HG03521 (cell line): Measurements from ENCODE around the gene SRBD1.
"Not testable (repeated sequence)": the region's sequence is repeated elsewhere in the genome, so short reads cannot be mapped to it uniquely, and the experiment has no call there.

Experiments used
- ATAC-seq: cut with Tn5 transposase; IDR thresholded peaks from one replicate; pipeline ENCODE4 v1.9.1; 2021; ENCODE audit warnings: mild to moderate bottlenecking, moderate library complexity; ENCODE audit not compliant: unreplicated experiment

The SRBD1 gene

GRCh38 chr2:45438872-45439665 is 172.0 kb downstream of the SRBD1 start:
- ATAC-seq = no peak

- ATAC-seq = no peak
These were observed 174.6 kb downstream of the SRBD1 start for GRCh38 chr2:45436456-45436855.

- no peak for ATAC-seq
These were observed 175.8 kb downstream of the SRBD1 start for GRCh38 chr2:45435316-45435715.

- ATAC-seq = no peak
These were observed 177.7 kb downstream of the SRBD1 start for GRCh38 chr2:45433363-45433762.

- ATAC-seq = no peak
These were observed 178.7 kb downstream of the SRBD1 start for GRCh38 chr2:45432406-45432805.

- ATAC-seq = not testable (repeated sequence)
These were observed 185.0 kb downstream of the SRBD1 start for GRCh38 chr2:45426025-45426424.

- ATAC-seq = no peak
These were observed 188.1 kb downstream of the SRBD1 start for GRCh38 chr2:45422921-45423320.

- no peak for ATAC-seq
These were observed 192.5 kb downstream of the SRBD1 start for GRCh38 chr2:45418532-45418931.

- ATAC-seq = no peak
These were observed 195.4 kb downstream of the SRBD1 start for GRCh38 chr2:45415534-45416123.

- ATAC-seq = no peak
These were observed 198.2 kb downstream of the SRBD1 start for GRCh38 chr2:45412754-45413379.

- no peak for ATAC-seq
These were observed 201.4 kb downstream of the SRBD1 start for GRCh38 chr2:45409677-45410076.

- ATAC-seq = no peak
These were observed 204.4 kb downstream of the SRBD1 start for GRCh38 chr2:45406621-45407020.

- ATAC-seq = no peak
These were observed 206.2 kb downstream of the SRBD1 start for GRCh38 chr2:45404807-45405297.

GRCh38 chr2:45403036-45403435 is 208.0 kb downstream of the SRBD1 start:
- no peak for ATAC-seq

- no peak for ATAC-seq
These were observed 209.6 kb downstream of the SRBD1 start for GRCh38 chr2:45401431-45401922.

- no peak for ATAC-seq
These were observed 211.9 kb downstream of the SRBD1 start for GRCh38 chr2:45399040-45399784.

- ATAC-seq = no peak
These were observed 213.8 kb downstream of the SRBD1 start for GRCh38 chr2:45397292-45397691.

GRCh38 chr2:45396671-45397070 is 214.4 kb downstream of the SRBD1 start:
- no peak for ATAC-seq

- no peak for ATAC-seq
These were observed 216.2 kb downstream of the SRBD1 start for GRCh38 chr2:45394842-45395241.

- no peak for ATAC-seq
These were observed 216.9 kb downstream of the SRBD1 start for GRCh38 chr2:45394216-45394615.

GRCh38 chr2:45391866-45392265 is 219.2 kb downstream of the SRBD1 start:
- ATAC-seq = no peak
